H1 (cell line): ENCODE data around the gene TFDP3. TPM values are rescaled to one million over a fixed set of nuclear protein-coding genes. Genes with fewer than 3 reads are reported as not detected.

Source experiments
- CTCF ChIA-PET: fragments of 300-600 bp; sonication (Branson Sonifier 250); formaldehyde crosslinking; loops from one replicate; lab custom pipeline; 2021; ENCODE audit not compliant: partially characterized antibody; lab: Charles Lee
- POLR2A ChIA-PET: fragments of 300-600 bp; sonication (Branson Sonifier 250); formaldehyde crosslinking; loops from one replicate; lab custom pipeline; 2021; ENCODE audit warnings: inconsistent platforms; ENCODE audit not compliant: partially characterized antibody; lab: Charles Lee
- DNase-seq, 2 experiments: peaks; one replicate each; pipeline versions ENCODE4 v3.0.0 to v3.0.0-alpha.2; 2010 to 2022; ENCODE audit warnings: low spot score in 2 of 2, low read depth in 1 of 2, mixed read lengths in 1 of 2
- FAIRE-seq: peaks from 2 replicates; lab custom pipeline; 2011; peaks lifted over from hg19 to GRCh38; lab: Jason Lieb, UNC
- H2AFZ ChIP-seq: 2 replicates; pipeline ENCODE4 v1.8.1; 2012; ENCODE audit warnings: low read length, inconsistent platforms
- H2AK5ac ChIP-seq: 2 replicates; pipeline ENCODE4 v1.6.1; 2013; ENCODE audit warnings: low read depth, low read length
- H2BK120ac ChIP-seq: replicated peaks from 2 replicates; pipeline ENCODE3; 2013; ENCODE audit warnings: low read depth, low read length, inconsistent platforms
- H2BK12ac ChIP-seq: 2 replicates; pipeline ENCODE4 v1.6.1; 2013; ENCODE audit warnings: low read depth, low read length
- H2BK15ac ChIP-seq: 2 replicates; pipeline ENCODE4 v1.6.1; 2013; ENCODE audit warnings: low read length
- H2BK20ac ChIP-seq: 2 replicates; pipeline ENCODE4 v1.6.1; 2013; ENCODE audit warnings: low read length
- H2BK5ac ChIP-seq: 2 replicates; pipeline ENCODE4 v1.6.1; 2013; ENCODE audit warnings: low read depth, low read length
- H3K14ac ChIP-seq: 2 replicates; pipeline ENCODE4 v1.6.1; 2013; ENCODE audit warnings: inconsistent platforms; ENCODE audit not compliant: insufficient read length
- H3K18ac ChIP-seq: 2 replicates; pipeline ENCODE4 v1.6.1; 2013; ENCODE audit warnings: low read length; ENCODE audit errors: extremely low read depth
- H3K23ac ChIP-seq: 2 replicates; pipeline ENCODE4 v1.6.1; 2013; ENCODE audit warnings: inconsistent platforms; ENCODE audit not compliant: insufficient read length
- H3K23me2 ChIP-seq: 2 replicates; pipeline ENCODE4 v1.6.1; 2013; ENCODE audit warnings: low read depth, low read length
- H3K27ac ChIP-seq: 2 replicates; pipeline ENCODE4 v1.6.1; 2011; ENCODE audit warnings: low read depth, low read length, inconsistent platforms
- H3K27me3 ChIP-seq, 4 experiments: replicated peaks in 1 of 4; 1 replicate in 1 of 4; 2 replicates in 3 of 4; pipeline versions ENCODE4 v1.6.1 to v1.8.1; 2011 to 2013; ENCODE audit warnings: low read length in 3 of 4, mild to moderate bottlenecking in 3 of 4, inconsistent platforms in 2 of 4, mixed read lengths in 2 of 4, moderate library complexity in 1 of 4; ENCODE audit not compliant: control insufficient read depth in 3 of 4, insufficient read depth in 3 of 4; ENCODE audit errors: extremely low read depth in 1 of 4
- H3K36me3 ChIP-seq, 4 experiments: 2 replicates each; pipeline versions ENCODE4 v1.6.1 to v1.8.1; 2011 to 2013; ENCODE audit warnings: mild to moderate bottlenecking in 4 of 4, low read length in 3 of 4, moderate library complexity in 2 of 4, control low read depth in 1 of 4, inconsistent platforms in 1 of 4; ENCODE audit not compliant: insufficient read depth in 4 of 4, control insufficient read depth in 2 of 4
- H3K4ac ChIP-seq: replicated peaks from 2 replicates; pipeline ENCODE3; 2013; ENCODE audit warnings: low read length, low read depth, mixed read lengths, inconsistent platforms; ENCODE audit not compliant: insufficient read length
- H3K4me1 ChIP-seq, 4 experiments: replicated peaks in 1 of 4; 1 replicate in 1 of 4; 2 replicates in 3 of 4; pipeline versions ENCODE4 v1.6.1 to v1.8.1; 2011 to 2013; ENCODE audit warnings: low read length in 3 of 4, inconsistent platforms in 2 of 4, mixed read lengths in 1 of 4; ENCODE audit not compliant: insufficient read depth in 4 of 4, control insufficient read depth in 3 of 4
- H3K4me2 ChIP-seq, 2 experiments: 2 replicates each; pipeline versions ENCODE4 v1.6.1 to v1.8.1; 2011 to 2013; ENCODE audit warnings: low read depth in 2 of 2, low read length in 2 of 2, control low read depth in 1 of 2, inconsistent platforms in 1 of 2, mild to moderate bottlenecking in 1 of 2; ENCODE audit not compliant: insufficient read depth in 1 of 2
- H3K4me3 ChIP-seq, 4 experiments: fragments of 200-600, 300-600 bp in 1 of 4; sonication (generic), shearing (Covaris generic), sonication (Bioruptor Twin) in 1 of 4; 2 replicates each; pipeline versions ENCODE4 v1.5.1 to v1.8.1; 2011 to 2016; ENCODE audit warnings: low read length in 4 of 4, low read depth in 3 of 4, control low read depth in 2 of 4, inconsistent platforms in 2 of 4, mild to moderate bottlenecking in 2 of 4, mixed read lengths in 1 of 4, moderate library complexity in 1 of 4; ENCODE audit not compliant: insufficient read depth in 2 of 4; ENCODE audit errors: extremely low read depth in 1 of 4
- H3K56ac ChIP-seq: replicated peaks from 2 replicates; pipeline ENCODE3; 2013; ENCODE audit warnings: low read depth, mild to moderate bottlenecking, mixed read lengths, low read length, inconsistent platforms; ENCODE audit not compliant: insufficient read length
- H3K79me1 ChIP-seq: 2 replicates; pipeline ENCODE4 v1.6.1; 2013; ENCODE audit warnings: low read depth, low read length, control low read depth
- H3K79me2 ChIP-seq, 2 experiments: 2 replicates each; pipeline versions ENCODE4 v1.6.1 to v1.8.1; 2012 to 2013; ENCODE audit warnings: low read length in 2 of 2, mild to moderate bottlenecking in 2 of 2, inconsistent platforms in 1 of 2; ENCODE audit not compliant: insufficient read depth in 2 of 2, control insufficient read depth in 1 of 2
- H3K9ac ChIP-seq, 4 experiments: replicated peaks in 1 of 4; 1 replicate in 1 of 4; 2 replicates in 3 of 4; pipeline versions ENCODE4 v1.6.1 to v1.8.1; 2011 to 2013; ENCODE audit warnings: low read depth in 3 of 4, low read length in 3 of 4, control low read depth in 2 of 4, mild to moderate bottlenecking in 2 of 4, moderate library complexity in 2 of 4, inconsistent platforms in 1 of 4; ENCODE audit errors: extremely low read depth in 1 of 4
- H3K9me3 ChIP-seq, 2 experiments: 2 replicates each; pipeline versions ENCODE4 v1.6.1 to v1.8.1; 2012 to 2013; ENCODE audit warnings: mild to moderate bottlenecking in 2 of 2, moderate library complexity in 2 of 2, control low read depth in 1 of 2, inconsistent platforms in 1 of 2, low read depth in 1 of 2, low read length in 1 of 2, mixed read lengths in 1 of 2; ENCODE audit not compliant: insufficient read depth in 2 of 2
- H4K20me1 ChIP-seq, 2 experiments: replicated peaks in 1 of 2; 2 replicates each; pipeline versions ENCODE3 to v1.8.1; 2011 to 2013; ENCODE audit warnings: inconsistent platforms in 2 of 2, low read length in 2 of 2, mild to moderate bottlenecking in 1 of 2; ENCODE audit not compliant: insufficient read depth in 2 of 2, control insufficient read depth in 1 of 2
- H4K5ac ChIP-seq: 2 replicates; pipeline ENCODE4 v1.6.1; 2013; ENCODE audit warnings: low read length, low read depth, mixed read lengths, inconsistent platforms; ENCODE audit not compliant: insufficient read length
- H4K8ac ChIP-seq: 2 replicates; pipeline ENCODE4 v1.8.0; 2013; ENCODE audit warnings: mild to moderate bottlenecking, moderate library complexity, low read length, inconsistent platforms; ENCODE audit not compliant: insufficient read depth; ENCODE audit errors: extremely low read depth
- H4K91ac ChIP-seq: replicated peaks from 2 replicates; pipeline ENCODE3; 2013; ENCODE audit warnings: low read length, mixed read lengths, inconsistent platforms; ENCODE audit not compliant: insufficient read length
- RAD21 ChIP-seq, 2 experiments: IDR thresholded peaks in 1 of 2; conservative IDR thresholded peaks in 1 of 2; 2 replicates each; pipeline ENCODE4 v1.6.1; 2011; ENCODE audit warnings: low read depth in 2 of 2, low read length in 2 of 2, improper control_type of control experiment in 1 of 2, inconsistent platforms in 1 of 2, mild to moderate bottlenecking in 1 of 2, moderate library complexity in 1 of 2
- SP1 ChIP-seq: IDR thresholded peaks from 2 replicates; pipeline ENCODE4 v1.6.1; 2011; ENCODE audit warnings: low read depth, low read length
- WGBS, 2 experiments: shearing (Covaris generic) in 1 of 2; methylation state at CpG; one replicate each; pipeline versions ENCODE4 v1.1.6 to v1.1.7; 2013 to 2015; ENCODE audit warnings: low lambda C conversion rate in 2 of 2, mixed read lengths in 2 of 2, inconsistent platforms in 1 of 2, low coverage in 1 of 2, missing lambda C conversion rate in 1 of 2; ENCODE audit not compliant: insufficient replicate concordance in 2 of 2, insufficient coverage in 1 of 2, insufficient read length in 1 of 2; ENCODE audit errors: extremely low coverage in 1 of 2, missing lambda C conversion rate in 1 of 2; 5-methylcytosine and 5-hydroxymethylcytosine counted together
- polyA plus RNA-seq, 7 experiments: library from polyadenylated mRNA; depleted of rRNA in 3 of 7; stranded (reverse) in 5 of 7; unstranded in 2 of 7; fragments of >200 nt in 5 of 7; fragments of 200-250 nt in 2 of 7; gene quantifications; 1 replicate in 5 of 7; 2 replicates in 1 of 7; 4 replicates in 1 of 7; pipeline versions ENCODE4 v1.2.1 to v1.2.3, GENCODE V29; 2011 to 2013; ENCODE audit warnings: missing spikeins in 2 of 7, mixed read lengths in 2 of 7
- total RNA-seq: library from RNA; stranded (reverse); fragmentation: NEBNext Ultra II Directional; extraction: Animal tissue kit (Norgen Biotek cat#: 25700); gene quantifications from 2 replicates; pipeline ENCODE4 v1.2.1, GENCODE V29; 2021
- TF ChIP-seq, protein P1 (sequence below), 3 experiments: IDR thresholded peaks; 1 replicate in 2 of 3; 2 replicates in 1 of 3; pipeline versions ENCODE4 v1.5.1 to v1.6.1; 2011; ENCODE audit warnings: low read length in 3 of 3, mild to moderate bottlenecking in 3 of 3, inconsistent platforms in 2 of 3, low read depth in 1 of 3, moderate library complexity in 1 of 3; ENCODE audit not compliant: insufficient read depth in 1 of 3; ENCODE audit errors: control extremely low read depth in 1 of 3

TFDP3 gene
- total and polyA plus RNA-seq, 2 of the 8 experiments (the other 6 are each of a cell fraction or from before 2014, with no cell fraction given): not detected

DNA sequence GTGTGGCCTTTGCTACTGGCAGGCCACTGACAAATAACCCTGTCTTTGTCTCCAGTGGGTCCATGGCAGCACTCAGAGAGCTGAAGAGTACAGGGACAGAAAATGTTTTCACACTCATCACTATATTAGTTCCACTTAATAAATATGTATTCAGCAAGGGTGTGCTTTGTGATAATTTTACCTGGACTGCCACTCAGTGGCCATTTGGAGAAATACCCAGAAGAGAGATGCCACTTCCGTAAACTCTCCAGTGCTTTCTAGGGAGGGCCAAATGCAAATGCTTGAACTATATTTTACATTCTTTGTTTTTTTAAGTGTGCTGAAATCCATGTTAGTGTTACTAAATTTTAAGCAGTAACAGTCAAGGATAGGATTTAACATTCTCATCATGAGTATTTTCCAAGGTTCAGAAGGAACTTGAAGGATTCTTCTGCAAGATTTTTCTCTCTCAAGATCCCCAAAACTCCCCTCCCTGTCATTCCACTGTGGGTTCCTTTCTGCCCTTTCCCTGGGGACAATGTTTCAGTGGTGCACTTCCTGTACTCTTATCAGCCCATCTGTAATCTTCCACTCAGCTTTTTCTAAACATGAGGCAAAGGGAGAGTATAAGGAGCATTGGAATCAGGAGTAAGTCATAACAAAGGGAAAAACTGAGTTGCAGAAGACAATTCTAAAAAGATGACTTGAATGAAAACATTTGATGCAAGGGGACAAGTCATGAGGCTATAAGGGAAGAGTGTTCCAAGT lies 46.0 kb downstream of the TFDP3 start:
- H2BK120ac ChIP-seq: no peak overlapping the region
- H3K18ac ChIP-seq: no peak overlapping the region
- no peak overlapping the region for H4K5ac ChIP-seq
- no peak overlapping the region for H3K9ac ChIP-seq
- H4K91ac ChIP-seq: no peak overlapping the region
- H2BK15ac ChIP-seq: no peak overlapping the region; the same call in 1 of the 2 replicates
- H3K4ac ChIP-seq: no peak overlapping the region
- no peaks in the 10 kb centered on the region for H3K79me2 ChIP-seq
- FAIRE-seq (peak; percentile 85), DNase-seq (no peak)
- H3K27ac ChIP-seq: no peak overlapping the region
- ChIA-PET POLR2A (no interaction called here), CTCF (interaction anchor here (0.7 to 3.7 kb wide), 7 partner anchors 10 to 501 kb away, joined by 3 to 25 read pairs (median 3); no protein-coding TSS in a partner anchor)
- H4K20me1 ChIP-seq: no peaks in the 10 kb centered on the region
- no peak overlapping the region for H3K4me2 ChIP-seq
- no peak overlapping the region for H3K14ac ChIP-seq
- H3K4me3 ChIP-seq: no peak overlapping the region
- H3K36me3 ChIP-seq: no peaks in the 10 kb centered on the region
- no peak overlapping the region for H4K8ac ChIP-seq
- H2BK12ac ChIP-seq: no peak overlapping the region
- H3K27me3 ChIP-seq: no peaks in the 10 kb centered on the region
- H3K9me3 ChIP-seq: no peaks in the 10 kb centered on the region
- no peak overlapping the region for H2AK5ac ChIP-seq
- no peak overlapping the region for H3K56ac ChIP-seq
- no peaks in the 10 kb centered on the region for H3K79me1 ChIP-seq
- no peak overlapping the region for H3K23ac ChIP-seq
- H2AFZ ChIP-seq: no peak overlapping the region; the same call in 1 of the 2 replicates
- H2BK5ac ChIP-seq: no peak overlapping the region
- no peaks in the 10 kb centered on the region for H3K23me2 ChIP-seq
- TF ChIP-seq RAD21 (IDR thresholded peaks at IDR 0.05 in 1 of 2, conservative IDR thresholded peaks at IDR 0.05 in 1 of 2; ENCODE audit: low read depth in 2 of 2, low read length in 2 of 2) (peak; percentile 74 to 78), SP1 (no peak)
- TF ChIP-seq, protein P1, sequence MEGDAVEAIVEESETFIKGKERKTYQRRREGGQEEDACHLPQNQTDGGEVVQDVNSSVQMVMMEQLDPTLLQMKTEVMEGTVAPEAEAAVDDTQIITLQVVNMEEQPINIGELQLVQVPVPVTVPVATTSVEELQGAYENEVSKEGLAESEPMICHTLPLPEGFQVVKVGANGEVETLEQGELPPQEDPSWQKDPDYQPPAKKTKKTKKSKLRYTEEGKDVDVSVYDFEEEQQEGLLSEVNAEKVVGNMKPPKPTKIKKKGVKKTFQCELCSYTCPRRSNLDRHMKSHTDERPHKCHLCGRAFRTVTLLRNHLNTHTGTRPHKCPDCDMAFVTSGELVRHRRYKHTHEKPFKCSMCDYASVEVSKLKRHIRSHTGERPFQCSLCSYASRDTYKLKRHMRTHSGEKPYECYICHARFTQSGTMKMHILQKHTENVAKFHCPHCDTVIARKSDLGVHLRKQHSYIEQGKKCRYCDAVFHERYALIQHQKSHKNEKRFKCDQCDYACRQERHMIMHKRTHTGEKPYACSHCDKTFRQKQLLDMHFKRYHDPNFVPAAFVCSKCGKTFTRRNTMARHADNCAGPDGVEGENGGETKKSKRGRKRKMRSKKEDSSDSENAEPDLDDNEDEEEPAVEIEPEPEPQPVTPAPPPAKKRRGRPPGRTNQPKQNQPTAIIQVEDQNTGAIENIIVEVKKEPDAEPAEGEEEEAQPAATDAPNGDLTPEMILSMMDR (IDR thresholded peaks at IDR 0.05; ENCODE audit: control extremely low read depth in 1 of 3, insufficient read depth in 1 of 3, low read depth in 1 of 3, low read length in 3 of 3): peak in 2 of 3 experiments; percentile 32 to 50; a peak in 2 of 4 replicates
- TF ChIP-seq, all 59 proteins: peak for 2
- H2BK20ac ChIP-seq: no peak overlapping the region
- 38% methylated on average over 1 of the region's 1 CpG; no CpG with 5 or more reads in 1 of the 2 experiments for WGBS, 2 experiments
- no peaks in the 10 kb centered on the region for H3K4me1 ChIP-seq
